HG02884 (cell line): ENCODE measurements around the gene TMIE.
"Not testable (repeated sequence)": the region's sequence is repeated elsewhere in the genome, so short reads cannot be mapped to it uniquely, and the experiment has no call there.

ENCODE experiments used
- ATAC-seq: cut with Tn5 transposase; IDR thresholded peaks from one replicate; pipeline ENCODE4 v1.9.1; 2021; ENCODE audit warnings: mild to moderate bottlenecking, moderate library complexity; ENCODE audit not compliant: unreplicated experiment

Gene TMIE

DNA sequence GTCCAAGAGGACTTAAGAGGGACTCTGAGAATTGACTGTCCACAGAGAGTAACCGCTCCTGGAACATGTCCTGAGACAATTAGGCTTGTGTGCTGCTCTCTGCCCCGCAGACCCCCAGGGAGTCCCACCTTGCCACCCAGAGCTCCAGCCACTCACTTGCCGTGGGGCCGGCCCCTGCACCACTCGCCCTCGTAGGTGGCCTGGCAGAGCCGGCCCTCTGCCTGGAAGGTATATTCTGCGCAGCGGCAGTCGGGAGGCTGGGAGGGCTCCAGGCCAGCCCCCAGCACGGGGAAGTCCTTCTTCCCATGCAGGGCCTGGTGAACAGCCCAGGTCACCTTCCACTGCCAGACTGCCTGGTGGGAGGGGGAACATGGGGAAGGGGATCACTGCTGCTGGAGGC is 18.2 kb upstream of the TMIE start:
- no peak for ATAC-seq

DNA sequence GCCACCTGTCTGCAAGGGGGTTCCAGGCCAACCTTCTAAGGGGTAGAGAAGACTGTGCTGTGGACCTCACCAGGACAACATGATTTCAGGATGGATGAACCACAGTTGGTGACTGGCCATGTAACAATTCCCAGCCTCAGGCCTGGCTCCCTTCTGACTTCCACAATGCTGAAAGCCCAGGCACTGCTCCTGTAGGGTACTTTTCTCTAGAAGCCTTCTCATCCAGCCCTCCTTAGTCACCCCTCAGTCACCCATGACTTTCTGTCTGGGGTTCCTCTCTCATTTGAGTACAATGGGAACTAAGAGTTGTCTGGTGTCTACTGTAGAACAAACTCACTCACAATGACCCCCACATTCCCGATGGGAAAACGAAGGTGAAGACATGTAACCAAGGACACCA is 16.3 kb upstream of the TMIE start:
- ATAC-seq, result no peak

DNA sequence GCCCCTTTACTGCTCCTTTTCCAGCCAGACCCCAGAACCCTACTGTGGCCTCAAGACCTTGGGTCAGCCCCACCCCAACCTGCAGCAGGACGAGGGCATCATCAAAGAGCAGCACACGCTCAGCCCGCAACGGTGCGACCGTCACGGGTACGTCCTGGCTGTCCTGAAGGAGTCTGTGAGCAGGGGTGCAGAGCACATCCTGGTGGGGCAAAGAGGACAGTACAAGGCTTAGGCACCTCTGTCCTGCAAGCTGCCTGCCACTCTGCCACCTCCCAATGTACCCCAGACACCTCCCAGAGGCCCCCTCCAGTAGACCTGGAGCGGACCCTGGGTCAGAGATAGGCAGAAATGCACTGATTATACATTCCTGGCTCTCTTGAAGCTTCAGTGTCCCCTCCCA is 15.7 kb upstream of the TMIE start:
- ATAC-seq, result no peak

DNA sequence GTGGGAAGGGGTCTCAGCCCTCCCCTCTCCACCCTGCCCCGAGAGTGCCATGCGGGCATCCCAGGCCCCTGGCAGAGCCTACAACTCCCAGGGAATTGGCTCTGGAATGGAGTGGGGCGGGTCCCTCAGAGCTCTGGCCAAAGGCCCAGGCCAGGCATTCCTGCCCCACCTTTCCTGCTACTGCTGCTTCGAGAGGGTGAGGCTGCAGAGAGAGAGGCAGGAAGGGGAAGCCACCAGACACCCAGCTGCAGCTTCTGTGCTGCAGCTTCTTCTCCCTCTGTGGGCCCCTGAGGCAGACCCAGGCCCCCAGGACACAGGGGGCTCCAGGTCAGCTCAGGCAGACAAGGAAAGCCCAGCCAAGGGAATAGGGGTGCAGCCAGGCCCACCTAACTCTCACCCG is 10.4 kb upstream of the TMIE start:
- ATAC-seq, result no peak

DNA sequence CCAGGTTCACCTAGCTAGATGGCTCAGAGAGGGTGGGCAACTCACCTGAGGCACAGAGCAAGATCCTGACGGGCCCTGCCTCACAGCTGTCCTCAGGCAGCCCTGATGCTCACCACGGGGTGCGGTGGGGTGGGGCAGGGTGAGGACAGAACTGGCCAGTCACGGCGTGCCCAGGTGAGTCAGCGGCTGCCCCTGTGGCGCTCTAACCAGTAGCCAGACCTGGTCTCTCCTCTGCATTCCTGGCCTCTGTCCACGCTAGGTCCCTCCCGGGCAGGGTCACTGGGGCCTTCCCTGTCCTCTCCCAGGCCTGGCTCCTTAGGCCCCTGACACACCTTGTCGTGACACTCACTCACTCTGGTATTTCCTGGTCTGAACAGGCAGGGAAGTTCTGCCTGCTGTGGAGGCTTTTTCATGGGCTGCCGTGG is 8.6 kb upstream of the TMIE start:
- no peak for ATAC-seq

DNA sequence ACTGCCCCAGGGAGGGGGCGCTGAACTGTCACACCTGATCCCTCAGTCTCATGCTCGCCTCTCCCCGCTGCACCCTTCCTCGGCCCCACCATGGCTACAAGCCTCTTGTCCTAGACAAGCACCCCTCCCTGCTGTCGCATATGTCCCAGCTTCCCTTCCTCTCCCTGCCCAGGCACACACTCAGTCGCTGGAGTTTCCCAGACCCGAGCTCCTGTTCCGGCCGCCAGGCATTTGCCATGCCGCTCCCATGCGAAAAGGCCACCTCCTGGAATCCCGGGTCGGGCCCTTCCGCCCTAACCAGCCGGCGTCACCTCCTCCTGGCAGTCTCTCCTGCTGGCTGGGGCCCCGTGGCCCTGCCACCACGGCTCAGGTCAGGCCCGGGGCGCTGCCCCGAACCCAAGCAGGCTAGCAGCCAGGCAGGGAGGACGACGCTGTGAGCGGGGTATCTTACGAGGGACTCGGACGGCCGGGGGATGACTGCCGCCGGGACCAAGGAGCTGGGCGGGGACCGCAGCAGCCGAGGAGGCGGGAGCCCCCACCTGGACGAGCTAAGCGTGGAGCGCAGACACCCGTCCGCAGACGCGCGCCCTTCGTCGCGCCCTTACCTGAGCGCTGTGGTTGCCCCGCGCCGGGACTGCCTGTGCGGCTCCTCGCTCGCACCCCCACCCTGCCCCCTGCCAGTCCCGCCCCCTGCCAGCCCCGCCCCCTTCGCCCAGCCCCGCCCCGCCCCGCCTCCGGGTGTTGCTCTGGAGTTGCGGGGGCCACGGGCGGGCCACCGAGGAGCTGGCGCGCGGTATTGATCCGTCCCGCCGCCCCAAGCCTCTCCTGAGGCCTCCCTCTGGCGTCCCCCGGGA is 7.9 kb upstream of the TMIE start, which contains the start of gene ALS2CL:
Gene ALS2CL (minus strand): TSS at position 642 of the 854 bp plus-strand sequence. CDS start 4,239 bp downstream, outside the sequence.
- no peak for ATAC-seq

DNA sequence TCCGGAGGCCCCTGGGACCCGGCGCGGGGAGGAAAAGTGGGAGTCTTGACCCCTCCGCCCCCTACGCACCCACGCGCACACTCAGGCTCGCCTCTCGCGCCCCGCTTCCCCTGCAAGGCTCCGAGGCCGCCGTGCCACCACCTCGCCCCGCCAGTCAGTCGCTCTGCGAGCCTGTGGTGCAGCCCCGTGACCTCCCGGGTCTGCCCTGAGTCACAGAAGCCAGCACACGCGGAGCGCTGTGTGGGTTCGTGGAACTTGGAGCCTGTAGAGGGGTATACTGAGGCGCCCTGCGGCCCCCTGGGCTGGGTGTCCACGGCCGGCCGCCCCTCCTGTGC is 7.3 kb upstream of the TMIE start:
- ATAC-seq, result no peak

DNA sequence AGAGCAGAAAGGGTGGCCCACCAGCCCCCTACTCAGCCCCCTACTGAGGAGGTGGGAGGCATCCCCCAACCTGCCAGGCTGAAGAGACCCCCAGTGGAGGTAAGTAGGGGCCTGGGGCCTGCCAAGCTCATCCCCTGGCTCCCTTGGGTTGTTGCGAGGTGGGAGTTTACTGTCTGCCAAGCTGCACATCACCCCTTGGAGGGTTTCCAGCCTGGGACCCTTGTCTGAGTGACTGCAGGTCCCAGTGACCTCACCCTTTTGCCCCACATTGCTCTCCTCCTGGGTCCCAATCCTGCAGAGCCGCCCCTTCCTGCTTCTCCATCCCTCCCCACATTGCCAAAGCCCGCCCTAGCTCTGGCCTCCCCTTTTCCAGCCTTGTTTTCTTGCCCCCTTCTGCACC is 6.7 kb upstream of the TMIE start:
- ATAC-seq, result no peak

DNA sequence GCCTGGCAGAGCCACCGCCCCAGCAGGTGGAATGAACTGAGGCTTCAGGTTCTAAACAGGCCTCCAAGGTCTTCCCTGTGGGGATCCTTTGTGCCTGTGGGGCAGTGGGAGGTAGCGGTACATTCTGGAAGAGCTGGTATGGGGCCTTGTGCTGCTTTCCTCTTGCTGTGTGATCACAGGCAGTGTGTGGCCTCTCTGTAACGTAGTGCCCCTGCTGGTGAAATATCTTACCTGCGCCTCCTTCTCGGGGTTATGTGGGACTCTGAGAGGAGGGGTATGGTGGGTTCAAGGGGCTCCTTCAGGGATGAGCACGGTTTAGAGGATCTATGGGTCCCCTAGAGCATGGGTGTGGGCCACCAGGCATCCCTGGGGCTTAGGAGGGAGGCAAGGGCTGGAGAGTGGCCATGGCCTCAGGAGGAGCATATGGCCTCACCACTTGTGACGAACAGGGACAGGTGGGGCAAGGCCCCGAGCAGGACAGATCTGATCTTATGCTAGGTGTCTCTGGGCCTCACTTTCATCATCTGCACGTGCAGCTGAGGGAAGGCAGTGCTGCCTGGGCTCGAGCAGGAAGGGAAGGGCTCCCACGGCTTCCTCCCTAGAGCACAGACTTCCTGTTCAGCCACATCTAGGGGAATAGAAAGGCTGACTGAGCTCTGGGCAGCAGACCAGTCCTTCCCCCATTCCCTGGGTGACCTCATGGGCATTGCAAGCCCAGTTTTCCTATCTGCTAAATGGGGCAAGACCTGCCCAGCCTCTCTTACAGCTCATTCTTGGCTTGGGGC is 5.8 kb upstream of the TMIE start:
- ATAC-seq, result no peak

DNA sequence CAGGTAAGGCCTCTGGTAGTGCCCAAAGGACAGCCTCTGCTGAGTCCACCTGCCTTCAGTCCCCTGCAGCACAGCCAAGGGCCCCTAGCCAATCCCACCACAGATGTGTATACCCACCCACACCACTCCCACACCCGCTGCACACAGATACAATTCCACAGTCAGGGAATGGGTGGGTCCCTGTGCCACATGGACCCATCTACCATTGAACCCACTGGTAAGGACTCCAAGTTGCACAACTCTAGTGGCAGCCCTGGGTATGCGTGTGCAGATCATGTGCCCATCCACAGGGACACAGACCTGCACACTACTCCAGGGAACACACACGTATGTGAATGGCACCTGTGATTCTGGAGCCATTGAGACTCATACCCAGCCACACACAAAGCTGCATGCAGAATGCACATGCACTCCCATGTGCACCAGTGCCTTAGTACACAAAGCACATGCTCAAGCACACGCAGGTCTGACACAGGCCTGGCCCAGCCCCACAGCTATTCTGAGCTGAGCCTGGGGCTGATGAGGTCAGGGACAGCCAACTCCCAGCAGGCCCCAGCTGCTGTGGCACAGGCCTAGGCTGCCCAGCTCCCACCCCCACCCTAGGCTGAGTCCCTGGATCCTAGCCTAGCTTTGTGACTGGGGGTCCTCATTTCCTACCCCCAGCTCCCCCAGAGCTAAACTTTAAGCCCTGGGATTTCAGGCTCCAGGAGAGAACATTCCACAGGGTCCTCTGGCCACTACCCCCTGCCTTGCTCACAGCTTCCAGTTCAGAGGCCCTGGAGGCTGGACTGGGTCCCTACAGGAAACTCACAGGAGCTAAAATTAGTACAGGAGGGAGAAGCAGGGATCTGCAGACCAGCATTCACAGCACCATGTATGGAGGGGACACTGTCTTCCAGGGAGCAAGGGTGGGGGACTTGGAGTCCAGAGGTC is 5.0 kb upstream of the TMIE start:
- no peak for ATAC-seq

DNA sequence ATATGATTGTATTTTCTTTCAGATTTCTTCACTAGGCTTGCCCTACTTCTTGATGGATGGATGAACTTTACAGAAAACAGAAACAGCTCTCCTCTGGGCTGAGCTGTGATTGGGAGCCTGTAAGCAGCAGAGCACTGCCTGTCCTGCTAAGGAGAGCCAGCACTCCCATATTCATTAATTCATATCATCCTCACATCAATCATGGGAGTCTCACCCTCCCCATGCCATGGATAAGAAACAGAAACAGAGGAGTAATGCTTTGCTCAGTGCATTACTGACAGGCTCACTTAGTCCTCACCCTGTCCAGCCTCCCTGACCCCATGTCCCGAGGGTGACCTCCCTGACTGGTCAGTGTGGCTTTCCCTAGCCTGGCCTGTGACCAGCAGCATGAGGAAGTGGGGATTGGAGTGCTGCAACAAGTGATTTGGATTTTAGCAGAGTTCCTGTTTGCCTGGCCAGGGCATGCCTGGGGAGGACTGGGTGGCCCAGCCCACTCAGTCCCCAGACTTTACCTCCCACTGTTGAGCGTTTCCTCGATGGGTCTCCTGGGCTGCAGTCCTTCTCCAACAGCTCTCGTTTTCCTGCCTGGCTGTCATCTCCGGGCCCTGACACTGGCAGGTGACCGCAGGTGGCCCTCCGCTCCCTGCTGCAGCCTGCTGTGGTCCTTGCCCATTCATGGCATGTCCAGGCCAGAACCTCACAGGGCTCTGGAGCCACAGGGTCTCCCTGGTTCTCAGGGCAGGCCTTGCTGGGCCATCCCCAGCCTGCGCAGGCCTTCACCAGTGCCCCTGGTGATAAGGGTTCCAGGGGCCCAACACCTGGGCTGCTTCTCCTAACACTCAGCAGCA is 1.3 kb upstream of the TMIE start:
- no peak for ATAC-seq

DNA sequence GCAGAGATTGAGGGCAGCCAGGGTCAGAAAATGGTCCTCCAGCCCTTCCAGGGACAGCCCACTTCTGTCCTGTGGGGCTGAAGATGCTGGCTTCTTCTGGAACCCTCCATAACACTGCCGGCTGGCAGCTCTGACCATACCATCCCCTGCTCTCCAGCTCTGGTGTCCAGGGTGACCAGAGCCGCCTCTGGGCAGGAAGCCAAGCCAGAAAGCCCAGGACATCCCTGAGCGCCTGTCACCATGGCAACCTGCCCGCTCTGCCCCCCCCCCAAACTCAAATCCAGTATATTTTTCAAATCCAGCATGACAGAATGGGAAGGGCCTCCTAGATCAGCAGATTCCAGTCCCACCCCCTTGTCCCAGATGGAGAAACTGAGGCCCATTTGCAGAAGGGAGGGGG is 420 bp upstream of the TMIE start:
- no peak for ATAC-seq

DNA sequence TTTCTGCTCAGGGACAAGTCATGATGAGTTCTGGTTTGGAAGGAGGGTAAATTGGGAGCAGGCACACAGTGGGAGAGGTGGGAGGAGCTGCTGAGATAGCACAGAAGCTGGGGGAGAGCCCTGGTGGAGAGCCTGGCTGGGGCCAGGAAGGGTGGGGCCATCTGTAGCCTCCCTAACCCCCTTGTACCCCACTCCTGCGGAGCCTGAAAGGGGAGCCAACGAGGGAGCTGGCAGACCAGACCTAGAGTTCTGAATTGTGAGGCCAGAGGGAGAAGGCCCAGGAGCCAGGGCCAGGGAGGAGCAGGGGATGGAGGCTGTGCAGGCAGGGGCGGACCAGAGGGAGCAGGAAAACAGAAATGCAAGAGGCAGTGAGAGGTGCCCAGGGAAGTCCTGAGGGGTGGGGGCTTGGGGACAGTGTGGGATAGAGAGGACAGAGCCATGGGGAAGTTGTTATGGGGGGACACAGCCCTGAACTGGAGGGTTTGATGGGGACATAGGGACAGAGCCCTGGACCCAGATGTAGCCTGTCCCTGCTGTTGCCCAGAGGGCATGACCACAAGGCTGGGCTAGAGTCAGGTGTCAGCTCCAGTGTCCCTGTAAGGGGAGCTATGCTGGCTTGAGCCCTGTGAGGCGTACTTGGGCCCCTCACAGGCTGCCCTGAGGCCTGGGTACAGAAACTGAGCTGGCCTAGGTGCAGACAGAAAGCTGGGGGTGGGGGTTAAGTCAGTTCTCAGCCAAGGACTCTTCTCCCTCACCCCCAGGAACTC is 1.2 kb downstream of the TMIE start:
- ATAC-seq, result no peak

DNA sequence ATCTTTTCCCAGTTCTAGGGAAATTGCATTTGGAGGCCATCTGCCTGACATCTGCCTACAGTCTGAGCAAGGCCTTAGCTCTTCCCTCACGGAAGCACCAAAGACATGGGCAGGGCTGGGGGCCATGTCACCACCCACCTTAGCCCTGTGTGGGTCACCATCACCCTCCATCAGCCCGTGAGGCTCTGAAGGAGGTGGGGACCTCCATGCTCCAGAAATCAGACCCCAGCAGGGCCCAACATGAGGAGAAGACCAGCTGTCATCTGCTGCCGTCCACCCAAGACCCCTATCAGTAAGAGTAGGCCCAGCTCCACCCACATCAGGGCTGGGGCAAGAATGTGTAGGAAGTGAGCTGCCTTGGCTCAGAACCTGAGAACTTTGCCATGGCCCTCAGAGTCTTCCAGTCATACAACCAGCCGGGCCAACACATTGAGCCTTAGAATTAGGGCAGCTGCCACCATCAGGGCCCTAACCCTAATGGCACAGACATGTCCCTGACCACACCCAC is 1.9 kb downstream of the TMIE start:
- no peak for ATAC-seq

DNA sequence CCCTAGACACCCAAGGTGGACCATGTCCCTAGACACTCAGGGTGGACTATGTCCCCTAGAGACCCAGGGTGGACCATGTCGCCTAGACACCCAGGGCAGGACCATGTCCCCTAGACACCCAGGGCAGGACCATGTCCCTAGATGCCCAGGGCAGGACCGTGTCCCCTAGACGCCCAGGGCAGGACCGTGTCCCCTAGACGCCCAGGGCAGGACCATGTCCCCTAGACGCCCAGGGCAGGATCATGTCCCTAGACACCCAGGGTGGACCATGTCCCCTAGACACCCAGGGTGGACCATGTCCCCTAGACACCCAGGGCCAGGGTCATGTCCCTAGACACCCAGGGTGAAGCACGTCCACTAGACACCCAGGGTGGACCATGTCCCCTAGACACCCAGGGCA is 3.2 kb downstream of the TMIE start:
- not testable (repeated sequence) for ATAC-seq

DNA sequence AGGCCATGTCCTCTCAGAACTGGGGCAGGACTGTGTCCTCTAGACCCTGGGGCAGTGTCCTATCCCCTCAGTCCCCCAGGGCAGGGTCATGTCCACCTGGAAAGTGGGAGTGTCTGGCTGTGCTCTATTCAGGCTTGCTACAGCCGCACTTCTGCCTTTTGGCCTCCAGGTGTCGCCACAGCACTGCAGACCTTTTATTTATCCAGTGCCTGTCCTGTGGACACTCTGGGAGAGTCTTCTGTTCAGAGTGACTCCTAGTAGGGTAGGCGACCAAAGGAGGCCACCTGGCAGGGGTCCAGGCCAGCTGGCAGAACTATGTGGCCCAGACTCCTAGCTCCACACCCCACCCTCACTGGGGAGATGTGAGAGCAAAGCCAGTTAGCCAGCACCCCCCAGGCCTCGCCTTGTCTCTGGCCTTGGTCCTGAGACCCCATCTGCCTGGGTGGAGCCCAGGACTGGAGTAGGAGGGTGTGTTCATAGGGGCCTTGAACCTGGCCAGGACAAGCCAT is 3.9 kb downstream of the TMIE start:
- no peak for ATAC-seq

DNA sequence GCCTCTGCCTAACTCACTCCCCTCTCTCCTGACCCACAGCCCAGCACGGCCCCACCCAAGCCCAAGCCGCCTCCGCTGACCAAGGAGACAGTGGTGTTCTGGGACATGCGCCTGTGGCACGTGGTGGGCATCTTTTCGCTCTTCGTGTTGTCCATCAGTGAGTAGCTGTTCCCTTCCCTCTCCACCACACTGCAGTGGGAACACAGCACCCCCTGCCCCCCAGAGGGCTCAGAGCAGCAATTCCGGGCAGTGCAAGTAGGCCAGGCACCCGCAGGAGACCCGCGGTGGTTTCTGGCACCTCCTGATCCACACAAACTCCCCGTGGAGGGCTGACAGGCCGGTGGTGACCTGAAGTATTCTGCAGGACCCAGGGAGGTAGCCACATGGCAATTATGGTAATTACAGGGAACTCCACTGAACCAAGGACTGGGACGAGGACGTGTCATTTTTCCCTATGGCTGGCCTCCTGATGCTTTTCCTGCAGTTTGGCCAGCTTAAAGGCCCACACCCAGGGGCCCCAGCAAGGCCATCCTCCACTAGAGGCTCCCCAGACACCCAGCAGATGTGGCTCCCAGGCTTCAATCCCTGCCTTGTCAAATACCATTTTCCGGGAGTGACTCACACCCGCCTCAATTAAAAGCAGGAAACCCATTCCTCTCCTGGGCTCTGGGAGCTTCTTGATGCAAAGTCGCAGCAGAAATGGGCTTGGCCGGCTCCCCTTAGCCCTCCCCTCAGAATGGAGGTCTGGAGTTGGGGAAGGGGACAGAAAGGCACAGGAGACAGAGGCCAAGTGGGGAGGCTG is 4.8 kb downstream of the TMIE start:
- ATAC-seq, result no peak
